ENCODE results near the gene MIF.
A peak's percentile ranks its signal among the peaks of the same experiment; 100 is the strongest.
"Not testable (repeated sequence)": the region's sequence is repeated elsewhere in the genome, so short reads cannot be mapped to it uniquely, and the experiment has no call there.

The MIF gene

DNA sequence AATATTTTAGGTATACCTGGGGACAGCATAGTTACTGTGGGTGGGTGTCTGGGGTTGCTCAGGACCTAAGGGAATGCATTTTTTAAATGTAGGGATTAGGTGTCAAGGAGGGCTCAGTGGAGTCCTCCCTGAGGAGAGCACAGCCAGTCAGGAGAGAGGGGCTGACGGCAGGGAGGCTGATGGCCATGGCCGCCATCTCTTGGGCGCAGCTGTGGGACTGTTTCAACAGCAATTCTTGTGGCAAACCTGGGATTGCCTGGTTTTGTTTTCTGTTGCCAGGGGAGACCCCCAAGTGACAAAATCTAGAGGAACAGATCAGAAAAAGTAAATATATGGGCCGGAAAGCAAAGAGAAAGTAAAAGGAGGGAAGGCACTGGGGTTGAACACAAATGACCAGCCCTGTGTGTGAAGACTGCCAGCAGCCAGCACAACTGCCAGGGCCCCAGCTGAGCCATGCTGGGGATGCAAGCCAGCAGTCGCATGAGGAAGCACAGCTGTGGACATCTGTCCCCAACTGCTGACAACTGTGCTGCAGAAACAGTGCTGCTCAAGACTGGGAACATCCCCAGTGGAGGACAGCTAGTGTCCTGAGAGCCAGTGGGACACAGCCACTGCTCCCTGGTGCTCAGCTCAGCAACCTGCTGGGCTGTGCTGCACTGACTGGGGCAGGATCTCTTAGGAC lies 10.5 kb downstream of the MIF start:
- Histone ChIP-seq H4K20me1 (ENCODE audit: insufficient read depth, low read length) (no peaks in the 10 kb centered on the region), H2AFZ (ENCODE audit: low read depth, low read length) (no peak overlapping the region), H3K27me3 (ENCODE audit: insufficient read depth, low read length, poor library complexity) (no peaks in the 10 kb centered on the region), H3K4me1 (ENCODE audit: insufficient read depth, low read length) (no peaks in the 10 kb centered on the region), H3K27ac (ENCODE audit: low read length) (no peak overlapping the region), H3K9me3 (ENCODE audit: insufficient read depth, low read length, severe bottlenecking) (no peaks in the 10 kb centered on the region), H3K9ac (ENCODE audit: low read depth, low read length) (no peak overlapping the region), H3K4me2 (ENCODE audit: insufficient read depth, low read length) (no peak overlapping the region), H3K36me3 (ENCODE audit: insufficient read depth, low read length) (no peaks in the 10 kb centered on the region), H3K79me2 (ENCODE audit: insufficient read depth, low read length) (no peaks in the 10 kb centered on the region), H3K4me3 (ENCODE audit: low read depth in 1 of 2, low read length in 2 of 2) (no peak overlapping the region)
- DNase-seq (no peak), ATAC-seq (ENCODE audit: insufficient read depth, low read depth) (peak; percentile 29; the same call in 1 of the 3 replicates)
- TF ChIP-seq EZH2 (IDR thresholded peaks at IDR 0.05; ENCODE audit: borderline replicate concordance, low read depth, low read length, severe bottlenecking) = no peak
- TF ChIP-seq, protein P1, sequence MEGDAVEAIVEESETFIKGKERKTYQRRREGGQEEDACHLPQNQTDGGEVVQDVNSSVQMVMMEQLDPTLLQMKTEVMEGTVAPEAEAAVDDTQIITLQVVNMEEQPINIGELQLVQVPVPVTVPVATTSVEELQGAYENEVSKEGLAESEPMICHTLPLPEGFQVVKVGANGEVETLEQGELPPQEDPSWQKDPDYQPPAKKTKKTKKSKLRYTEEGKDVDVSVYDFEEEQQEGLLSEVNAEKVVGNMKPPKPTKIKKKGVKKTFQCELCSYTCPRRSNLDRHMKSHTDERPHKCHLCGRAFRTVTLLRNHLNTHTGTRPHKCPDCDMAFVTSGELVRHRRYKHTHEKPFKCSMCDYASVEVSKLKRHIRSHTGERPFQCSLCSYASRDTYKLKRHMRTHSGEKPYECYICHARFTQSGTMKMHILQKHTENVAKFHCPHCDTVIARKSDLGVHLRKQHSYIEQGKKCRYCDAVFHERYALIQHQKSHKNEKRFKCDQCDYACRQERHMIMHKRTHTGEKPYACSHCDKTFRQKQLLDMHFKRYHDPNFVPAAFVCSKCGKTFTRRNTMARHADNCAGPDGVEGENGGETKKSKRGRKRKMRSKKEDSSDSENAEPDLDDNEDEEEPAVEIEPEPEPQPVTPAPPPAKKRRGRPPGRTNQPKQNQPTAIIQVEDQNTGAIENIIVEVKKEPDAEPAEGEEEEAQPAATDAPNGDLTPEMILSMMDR (IDR thresholded peaks at IDR 0.05; ENCODE audit: borderline replicate concordance, extremely low read depth, low read length, poor library complexity, severe bottlenecking) = no peak

DNA sequence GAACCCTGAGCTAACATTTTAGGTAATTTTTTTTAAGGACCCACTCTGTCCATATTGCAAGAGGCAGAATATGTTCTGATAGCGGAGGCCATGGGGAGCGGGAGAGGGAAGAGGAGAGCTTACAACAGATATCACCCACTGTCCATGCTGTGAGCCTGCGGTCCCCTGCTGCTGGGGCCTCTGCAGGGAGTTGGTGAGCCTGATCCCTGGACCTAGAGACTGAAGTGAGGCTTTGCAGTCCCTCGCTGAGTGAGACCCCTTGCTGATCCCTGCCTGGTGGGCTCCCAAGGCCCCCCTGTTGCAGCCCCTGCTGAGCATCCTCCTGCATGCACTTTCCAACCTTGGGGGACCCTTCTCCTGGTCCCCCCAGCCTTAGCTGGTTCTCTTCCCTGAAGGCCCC lies 12.5 kb downstream of the MIF start:
- H2AFZ ChIP-seq (ENCODE audit: low read depth, low read length) = no peak overlapping the region
- H3K4me2 ChIP-seq (ENCODE audit: insufficient read depth, low read length) = no peak overlapping the region
- TF ChIP-seq, protein P1 (IDR thresholded peaks at IDR 0.05; ENCODE audit: borderline replicate concordance, extremely low read depth, low read length, poor library complexity, severe bottlenecking) = no peak
- no peak for TF ChIP-seq EZH2 (IDR thresholded peaks at IDR 0.05; ENCODE audit: borderline replicate concordance, low read depth, low read length, severe bottlenecking)
- H3K27me3 ChIP-seq (ENCODE audit: insufficient read depth, low read length, poor library complexity) = no peaks in the 10 kb centered on the region
- no peak overlapping the region for H3K9ac ChIP-seq (ENCODE audit: low read depth, low read length)
- H3K4me1 ChIP-seq (ENCODE audit: insufficient read depth, low read length) = no peaks in the 10 kb centered on the region
- DNase-seq (no peak), ATAC-seq (ENCODE audit: insufficient read depth, low read depth) (no peak)
- H3K4me3 ChIP-seq (ENCODE audit: low read depth in 1 of 2, low read length in 2 of 2) = no peak overlapping the region
- no peaks in the 10 kb centered on the region for H3K9me3 ChIP-seq (ENCODE audit: insufficient read depth, low read length, severe bottlenecking)
- no peaks in the 10 kb centered on the region for H3K79me2 ChIP-seq (ENCODE audit: insufficient read depth, low read length)
- H3K36me3 ChIP-seq (ENCODE audit: insufficient read depth, low read length) = no peaks in the 10 kb centered on the region
- no peak overlapping the region for H3K27ac ChIP-seq (ENCODE audit: low read length)
- H4K20me1 ChIP-seq (ENCODE audit: insufficient read depth, low read length) = no peaks in the 10 kb centered on the region

- not testable (repeated sequence) for ATAC-seq (ENCODE audit: insufficient read depth, low read depth); H3K27ac ChIP-seq (ENCODE audit: low read length); H3K9ac ChIP-seq (ENCODE audit: low read depth, low read length); H4K20me1 ChIP-seq (ENCODE audit: insufficient read depth, low read length); H3K9me3 ChIP-seq (ENCODE audit: insufficient read depth, low read length, severe bottlenecking); H3K36me3 ChIP-seq (ENCODE audit: insufficient read depth, low read length); H3K4me2 ChIP-seq (ENCODE audit: insufficient read depth, low read length); H3K4me1 ChIP-seq (ENCODE audit: insufficient read depth, low read length); DNase-seq; H2AFZ ChIP-seq (ENCODE audit: low read depth, low read length); H3K79me2 ChIP-seq (ENCODE audit: insufficient read depth, low read length); H3K27me3 ChIP-seq (ENCODE audit: insufficient read depth, low read length, poor library complexity); H3K4me3 ChIP-seq (ENCODE audit: low read depth in 1 of 2, low read length in 2 of 2)
Measured at GRCh38 chr22:23907423-23907822, 13.2 kb downstream of the MIF start.

DNA sequence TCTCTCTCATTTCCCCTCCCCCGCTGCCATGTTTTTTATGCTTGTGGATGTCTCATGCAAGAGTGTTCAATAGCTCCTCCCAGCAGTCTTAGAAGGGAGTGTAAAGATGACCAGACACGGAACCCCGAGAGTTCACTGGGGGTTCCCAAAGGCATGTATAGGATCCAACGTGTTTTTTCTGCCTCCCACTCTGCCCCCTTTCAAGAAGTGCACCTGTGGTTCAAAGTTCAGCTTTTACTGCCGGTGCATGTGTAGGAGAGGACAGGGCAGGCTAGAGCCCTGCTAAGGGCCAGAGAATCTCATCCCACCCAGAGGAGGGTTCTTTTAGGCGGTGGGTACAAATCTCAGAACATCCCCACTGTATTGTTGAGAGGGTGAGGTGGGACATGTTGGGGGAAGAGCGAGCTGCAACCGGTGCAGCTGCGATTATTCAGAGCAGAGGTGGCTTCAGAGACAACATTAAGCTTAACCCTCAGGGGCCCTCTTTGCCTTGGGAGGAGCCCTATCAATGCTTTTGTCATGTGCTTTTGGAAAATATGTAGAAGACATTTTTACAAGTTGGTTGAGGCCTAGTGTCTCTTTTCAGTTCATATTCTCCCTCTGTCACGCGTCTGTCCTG lies 14.5 kb downstream of the MIF start:
- H4K20me1 ChIP-seq (ENCODE audit: insufficient read depth, low read length) = no peaks in the 10 kb centered on the region
- no peaks in the 10 kb centered on the region for H3K36me3 ChIP-seq (ENCODE audit: insufficient read depth, low read length)
- no peak overlapping the region for H3K4me2 ChIP-seq (ENCODE audit: insufficient read depth, low read length)
- DNase-seq (no peak), ATAC-seq (ENCODE audit: insufficient read depth, low read depth) (no peak)
- H3K27ac ChIP-seq (ENCODE audit: low read length) = no peak overlapping the region
- H3K9me3 ChIP-seq (ENCODE audit: insufficient read depth, low read length, severe bottlenecking) = no peaks in the 10 kb centered on the region
- peaks cover 11% of the 10 kb centered on the region for H3K4me1 ChIP-seq (ENCODE audit: insufficient read depth, low read length)
- no peak overlapping the region for H3K4me3 ChIP-seq (ENCODE audit: low read depth in 1 of 2, low read length in 2 of 2)
- H3K27me3 ChIP-seq (ENCODE audit: insufficient read depth, low read length, poor library complexity) = no peaks in the 10 kb centered on the region
- no peak overlapping the region for H3K9ac ChIP-seq (ENCODE audit: low read depth, low read length)
- no peak overlapping the region for H2AFZ ChIP-seq (ENCODE audit: low read depth, low read length)
- peaks cover 5% of the 10 kb centered on the region; the same call in 1 of the 2 replicates for H3K79me2 ChIP-seq (ENCODE audit: insufficient read depth, low read length)
- no peak for TF ChIP-seq EZH2 (IDR thresholded peaks at IDR 0.05; ENCODE audit: borderline replicate concordance, low read depth, low read length, severe bottlenecking)
- TF ChIP-seq, protein P1 (IDR thresholded peaks at IDR 0.05; ENCODE audit: borderline replicate concordance, extremely low read depth, low read length, poor library complexity, severe bottlenecking) = no peak
